ENCODE data around the gene INVS.

GRCh38 chr9:100190339-100190738 is 91.3 kb downstream of the INVS start:
- TF ChIP-seq, protein P1, sequence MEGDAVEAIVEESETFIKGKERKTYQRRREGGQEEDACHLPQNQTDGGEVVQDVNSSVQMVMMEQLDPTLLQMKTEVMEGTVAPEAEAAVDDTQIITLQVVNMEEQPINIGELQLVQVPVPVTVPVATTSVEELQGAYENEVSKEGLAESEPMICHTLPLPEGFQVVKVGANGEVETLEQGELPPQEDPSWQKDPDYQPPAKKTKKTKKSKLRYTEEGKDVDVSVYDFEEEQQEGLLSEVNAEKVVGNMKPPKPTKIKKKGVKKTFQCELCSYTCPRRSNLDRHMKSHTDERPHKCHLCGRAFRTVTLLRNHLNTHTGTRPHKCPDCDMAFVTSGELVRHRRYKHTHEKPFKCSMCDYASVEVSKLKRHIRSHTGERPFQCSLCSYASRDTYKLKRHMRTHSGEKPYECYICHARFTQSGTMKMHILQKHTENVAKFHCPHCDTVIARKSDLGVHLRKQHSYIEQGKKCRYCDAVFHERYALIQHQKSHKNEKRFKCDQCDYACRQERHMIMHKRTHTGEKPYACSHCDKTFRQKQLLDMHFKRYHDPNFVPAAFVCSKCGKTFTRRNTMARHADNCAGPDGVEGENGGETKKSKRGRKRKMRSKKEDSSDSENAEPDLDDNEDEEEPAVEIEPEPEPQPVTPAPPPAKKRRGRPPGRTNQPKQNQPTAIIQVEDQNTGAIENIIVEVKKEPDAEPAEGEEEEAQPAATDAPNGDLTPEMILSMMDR (IDR thresholded peaks at IDR 0.05) = no peak
- TF ChIP-seq POLR2A (IDR thresholded peaks at IDR 0.05) = no peak

Measured in testis (tissue), 2 donors.